Measurements from ENCODE around the gene BAHCC1.
"Not testable (repeated sequence)": the region's sequence is repeated elsewhere in the genome, so short reads cannot be mapped to it uniquely, and the experiment has no call there.

The BAHCC1 gene

DNA sequence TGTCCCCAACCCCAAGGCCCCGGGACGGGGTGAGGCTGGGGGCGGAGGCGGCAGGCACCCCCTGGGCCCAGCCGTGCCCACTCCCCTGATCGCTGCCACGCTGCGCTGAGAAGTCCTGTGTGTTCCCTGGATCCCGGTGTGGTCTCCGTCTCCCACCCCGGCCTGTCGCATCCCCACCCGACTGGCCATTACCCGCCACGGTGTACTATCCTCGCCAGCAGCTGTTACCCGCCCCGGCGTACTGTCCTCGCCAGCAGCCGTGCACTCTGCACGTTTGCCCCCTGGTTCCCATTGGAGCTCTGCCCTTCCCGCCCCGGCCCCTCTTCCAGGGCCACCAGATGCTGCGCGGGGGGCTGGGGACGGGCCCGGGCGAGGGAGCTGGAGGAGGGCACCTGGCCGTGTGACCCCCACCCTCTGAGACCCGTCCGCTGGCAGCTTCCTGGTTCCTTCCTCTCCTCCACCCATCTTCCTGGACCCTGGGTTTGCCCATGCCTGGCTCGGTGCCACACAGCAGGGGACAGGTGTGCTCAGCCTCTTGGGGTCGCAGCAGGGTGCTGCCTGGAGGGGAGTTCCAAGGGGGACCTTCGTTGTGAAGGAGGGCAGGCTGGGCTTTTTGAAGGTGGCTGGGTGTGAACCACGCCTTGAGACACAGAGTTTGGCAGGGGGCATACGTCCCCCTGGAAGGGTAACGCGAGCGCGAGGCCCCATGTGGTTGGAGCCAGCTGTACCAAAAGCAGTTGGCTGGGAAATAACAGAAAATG lies 19.7 kb downstream of the BAHCC1 start:
- DNase-seq: no peak

DNA sequence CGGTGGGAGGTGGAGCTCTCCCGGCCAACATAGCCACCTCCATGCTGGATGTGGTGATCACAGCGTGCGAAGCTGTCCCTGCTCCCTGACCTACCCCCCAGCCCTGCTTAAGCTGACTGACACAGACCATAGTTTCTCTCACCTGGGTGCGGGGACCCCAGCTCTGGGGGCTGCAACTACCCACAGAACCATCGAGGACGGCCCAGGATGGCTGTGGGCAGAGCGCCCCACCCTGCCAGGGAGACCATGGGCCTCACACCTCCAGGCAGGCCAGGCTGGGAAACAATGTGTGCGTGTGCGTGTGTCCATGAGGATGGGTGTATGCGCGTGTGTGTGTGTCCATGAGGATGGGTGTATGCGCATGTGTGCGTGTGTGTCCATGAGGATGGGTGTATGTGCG lies 20.4 kb downstream of the BAHCC1 start:
- DNase-seq: no peak

DNA sequence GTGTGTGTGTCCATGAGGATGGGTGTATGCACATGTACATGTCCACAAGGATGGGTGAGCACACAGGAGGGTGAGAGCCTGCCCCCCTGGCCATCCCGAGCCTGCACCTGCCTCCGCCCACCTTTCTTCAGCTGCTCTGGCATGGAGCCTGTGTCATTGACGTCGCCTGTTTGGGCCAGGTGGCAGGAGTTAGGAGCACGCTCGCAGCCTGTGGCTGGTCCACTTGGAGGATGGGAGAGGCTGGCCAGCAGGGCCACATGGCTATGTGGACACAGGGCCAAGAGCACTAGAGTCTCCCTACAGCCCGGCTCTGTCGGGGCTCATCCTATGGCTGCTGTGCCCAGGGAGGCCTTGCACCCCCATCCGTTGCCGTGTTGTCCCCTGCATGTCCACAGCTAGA lies 21.4 kb downstream of the BAHCC1 start:
- no peak for DNase-seq

DNA sequence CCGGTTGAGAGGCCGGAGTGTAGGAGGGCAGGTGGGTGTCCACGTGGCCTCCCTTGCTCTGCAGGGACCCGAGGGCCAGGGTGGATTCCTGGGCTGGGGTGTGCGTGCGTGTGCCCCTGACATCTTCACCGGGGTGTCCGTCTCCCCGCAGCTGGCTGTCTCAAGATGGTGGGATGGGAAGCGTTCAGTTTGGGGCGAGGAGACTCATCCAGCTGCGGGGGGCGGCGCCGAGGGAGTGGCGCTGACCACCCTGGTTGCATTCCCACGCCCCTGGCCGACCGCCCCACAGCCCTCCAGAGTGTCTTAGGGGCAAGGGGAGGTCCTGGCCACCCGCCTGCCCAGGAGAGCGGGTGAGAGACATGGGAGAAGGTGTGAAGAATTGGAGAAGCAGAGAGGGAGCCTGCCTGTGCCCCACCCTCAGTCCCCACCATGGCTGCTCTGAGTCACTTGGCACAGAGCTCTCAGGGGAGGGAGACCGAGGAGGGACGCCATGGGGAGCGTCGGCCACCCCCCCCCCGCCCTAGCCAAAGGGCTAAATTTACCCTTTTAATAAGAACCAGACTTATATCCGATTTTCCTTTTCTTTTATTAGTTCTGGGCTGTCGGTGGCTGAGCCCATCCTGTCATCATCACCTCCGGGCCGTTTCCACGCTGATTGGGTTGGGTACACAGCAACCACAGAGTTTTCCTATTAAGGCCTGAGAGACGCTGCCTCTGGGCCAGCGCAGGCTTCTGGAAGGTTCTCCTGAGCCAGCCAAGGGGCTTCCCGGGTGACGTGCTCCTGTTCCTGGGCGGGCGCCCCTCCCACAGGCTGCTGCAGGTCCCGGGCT lies 22.0 kb downstream of the BAHCC1 start:
- DNase-seq: no peak

DNA sequence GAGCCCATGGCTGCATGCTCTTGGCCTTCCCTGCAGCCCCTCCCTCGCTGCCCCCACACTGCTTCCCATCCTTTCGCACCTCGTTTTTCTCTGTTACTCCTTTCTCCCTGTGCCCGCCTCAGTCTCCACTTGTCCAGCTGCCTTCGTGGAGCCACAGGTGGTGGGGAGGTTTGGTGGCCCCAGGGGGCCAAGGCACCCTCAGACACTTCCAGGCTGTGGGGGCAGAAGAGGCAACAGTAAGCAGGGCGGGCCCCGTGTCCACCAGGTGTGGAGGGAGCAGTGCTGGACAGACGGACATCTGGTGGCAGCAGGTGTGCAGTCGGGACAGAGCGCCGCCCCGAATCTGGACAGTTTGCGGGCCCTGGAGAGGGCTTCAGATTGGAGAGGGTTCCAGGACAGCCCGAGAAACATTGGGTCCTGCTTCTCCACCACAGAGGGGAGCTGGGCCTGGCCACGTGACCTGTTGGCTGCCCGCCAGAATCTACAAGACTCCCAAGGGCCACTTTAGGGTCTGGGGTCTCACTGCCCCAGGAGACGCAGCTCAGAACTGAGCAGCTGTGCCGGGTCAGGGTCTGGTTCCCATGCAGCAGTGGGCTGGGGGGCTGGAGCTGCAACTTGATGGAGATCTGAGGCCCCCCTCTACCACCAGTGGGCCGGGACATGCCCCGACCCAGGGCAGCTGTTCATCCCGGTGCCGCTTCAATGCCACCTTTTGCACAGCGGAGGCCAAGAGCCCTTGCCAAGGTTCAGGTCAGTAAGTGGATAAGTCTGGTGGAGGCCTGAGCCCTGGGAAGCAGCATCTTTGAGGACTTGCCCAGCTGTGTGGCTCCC lies 22.8 kb downstream of the BAHCC1 start:
- no peak for DNase-seq

DNA sequence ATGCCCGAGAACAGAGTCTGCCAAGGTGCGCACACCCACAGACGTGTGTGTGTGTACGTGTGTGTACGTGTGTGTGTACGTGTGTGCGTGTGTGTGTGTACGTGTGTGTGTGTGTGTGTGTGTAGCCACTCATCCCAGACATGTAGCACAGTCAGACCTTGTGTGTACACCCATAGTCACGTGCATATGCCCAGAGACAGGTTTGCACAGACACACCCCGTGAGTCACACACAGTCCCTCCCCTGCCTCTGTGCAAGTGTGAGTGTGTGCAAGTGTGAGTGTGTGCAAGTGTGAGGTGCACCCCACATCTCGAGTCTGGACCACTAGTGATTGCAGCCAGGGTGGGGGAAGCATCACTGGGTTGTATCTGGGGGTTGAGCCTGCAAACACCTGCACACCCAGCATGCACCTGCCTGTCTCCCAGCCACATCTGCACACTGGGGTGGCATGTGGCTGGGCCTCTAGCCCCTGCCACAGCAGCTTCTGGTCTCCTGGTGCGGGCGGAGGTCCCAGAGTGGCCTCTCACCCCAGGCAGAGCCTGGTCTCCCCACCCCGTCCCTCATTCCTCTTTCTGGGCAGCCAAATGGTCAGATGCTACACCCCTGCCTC lies 23.6 kb downstream of the BAHCC1 start:
- no peak for DNase-seq

DNA sequence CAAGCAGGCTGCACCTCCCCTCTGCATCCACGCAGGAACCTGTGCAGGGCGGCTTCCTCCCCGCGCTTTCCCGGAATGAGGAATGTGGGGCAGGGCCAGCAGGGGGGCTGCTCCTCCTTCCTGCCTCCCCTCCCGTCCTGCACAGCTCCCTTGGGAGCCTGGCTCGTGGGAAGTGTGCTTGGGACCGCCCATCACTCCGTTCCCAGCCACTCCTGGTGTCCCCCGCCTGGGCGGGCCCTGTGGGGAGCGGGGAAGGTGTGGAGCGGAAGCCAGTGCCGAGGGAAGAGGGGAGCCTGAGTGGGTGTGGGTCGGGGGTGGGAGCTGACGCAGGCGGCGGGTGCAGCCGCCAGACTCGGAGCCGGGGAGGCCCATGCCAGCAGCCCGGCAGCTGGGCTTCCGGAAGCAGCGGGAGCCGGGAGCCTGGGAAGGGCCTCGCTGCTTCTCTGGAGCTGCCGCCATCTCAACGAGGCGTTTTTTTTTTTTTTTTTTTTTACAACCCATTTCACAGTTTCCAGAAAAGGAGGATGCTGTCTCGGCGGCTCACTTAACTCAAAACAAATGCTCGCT lies 24.1 kb downstream of the BAHCC1 start:
- no peak for DNase-seq

DNA sequence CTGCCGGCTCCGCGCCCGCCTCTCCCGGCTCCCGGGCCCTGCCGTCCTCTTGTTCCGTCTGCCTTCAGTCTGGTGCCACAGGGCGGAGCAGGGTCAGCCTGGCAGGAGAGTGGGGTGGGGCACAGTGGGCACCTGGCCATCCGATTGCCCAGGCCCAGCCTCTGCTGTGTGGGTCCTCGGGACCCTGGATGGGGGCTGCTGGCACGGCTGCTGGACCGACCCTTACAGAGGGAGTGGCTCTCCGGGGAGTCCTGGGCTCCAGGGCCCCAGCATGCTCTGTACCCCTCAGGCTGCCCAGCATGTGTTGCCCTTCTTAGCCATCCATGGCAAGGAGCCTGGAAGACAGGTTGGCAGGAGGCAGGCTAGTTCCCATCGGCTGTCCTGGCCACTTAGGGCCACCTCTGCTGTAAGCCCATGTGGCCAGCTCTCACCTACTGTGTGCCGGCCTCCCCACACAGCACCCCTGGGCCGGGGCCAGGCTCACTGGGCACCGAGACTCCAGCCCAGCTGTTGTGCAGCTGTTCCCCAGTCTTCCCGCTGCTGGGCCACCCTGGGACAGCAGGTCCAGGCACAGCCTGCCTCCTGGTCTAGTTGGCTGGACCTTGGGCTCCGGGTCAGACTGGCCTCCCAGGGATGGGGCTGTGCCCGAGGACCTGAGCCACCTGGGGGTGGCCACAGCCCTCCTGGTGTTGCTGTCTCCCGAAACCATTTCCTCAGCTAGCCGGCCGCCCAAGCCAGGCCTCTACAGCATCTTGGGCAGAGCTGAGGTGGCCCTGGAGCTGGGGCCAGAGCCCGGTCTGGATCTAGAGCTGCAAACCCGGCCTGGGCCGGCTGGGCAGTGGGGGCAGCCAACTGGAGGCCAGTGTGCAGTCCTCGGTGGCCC lies 24.9 kb downstream of the BAHCC1 start:
- no peak for DNase-seq

DNA sequence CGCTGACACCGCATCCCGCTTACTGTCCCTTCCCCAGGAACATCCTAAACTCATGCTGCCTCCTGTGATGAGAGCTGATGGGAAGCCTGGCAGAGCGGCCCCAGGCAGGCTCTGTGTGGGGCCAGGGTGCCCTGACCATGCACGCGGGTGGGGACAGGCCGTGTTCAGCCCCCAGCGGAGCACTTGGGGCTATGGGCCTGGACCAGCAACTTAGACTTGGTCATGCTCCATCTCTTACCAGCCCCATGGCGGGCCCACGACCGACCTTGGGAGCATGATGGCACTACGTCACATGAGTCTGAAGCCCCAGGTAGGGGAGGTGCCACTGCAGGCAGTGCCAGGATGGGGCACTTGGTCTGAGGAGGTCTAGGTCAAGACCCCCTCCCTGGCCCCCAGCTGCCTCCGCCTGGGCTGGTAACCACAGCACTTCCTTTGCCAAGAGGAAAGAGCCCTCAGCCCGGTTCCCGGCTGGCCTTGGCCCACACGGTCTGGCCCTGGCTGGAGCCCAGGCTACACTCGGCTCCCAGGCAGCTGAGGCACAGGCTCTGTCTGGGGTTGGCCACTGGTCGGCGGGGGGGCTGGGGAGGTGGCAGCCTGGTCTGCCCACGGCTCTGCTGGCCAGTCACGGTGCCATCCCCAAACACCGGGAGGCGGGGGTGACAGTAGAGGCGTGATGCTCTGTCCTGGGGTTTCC lies 25.7 kb downstream of the BAHCC1 start:
- no peak for DNase-seq

DNA sequence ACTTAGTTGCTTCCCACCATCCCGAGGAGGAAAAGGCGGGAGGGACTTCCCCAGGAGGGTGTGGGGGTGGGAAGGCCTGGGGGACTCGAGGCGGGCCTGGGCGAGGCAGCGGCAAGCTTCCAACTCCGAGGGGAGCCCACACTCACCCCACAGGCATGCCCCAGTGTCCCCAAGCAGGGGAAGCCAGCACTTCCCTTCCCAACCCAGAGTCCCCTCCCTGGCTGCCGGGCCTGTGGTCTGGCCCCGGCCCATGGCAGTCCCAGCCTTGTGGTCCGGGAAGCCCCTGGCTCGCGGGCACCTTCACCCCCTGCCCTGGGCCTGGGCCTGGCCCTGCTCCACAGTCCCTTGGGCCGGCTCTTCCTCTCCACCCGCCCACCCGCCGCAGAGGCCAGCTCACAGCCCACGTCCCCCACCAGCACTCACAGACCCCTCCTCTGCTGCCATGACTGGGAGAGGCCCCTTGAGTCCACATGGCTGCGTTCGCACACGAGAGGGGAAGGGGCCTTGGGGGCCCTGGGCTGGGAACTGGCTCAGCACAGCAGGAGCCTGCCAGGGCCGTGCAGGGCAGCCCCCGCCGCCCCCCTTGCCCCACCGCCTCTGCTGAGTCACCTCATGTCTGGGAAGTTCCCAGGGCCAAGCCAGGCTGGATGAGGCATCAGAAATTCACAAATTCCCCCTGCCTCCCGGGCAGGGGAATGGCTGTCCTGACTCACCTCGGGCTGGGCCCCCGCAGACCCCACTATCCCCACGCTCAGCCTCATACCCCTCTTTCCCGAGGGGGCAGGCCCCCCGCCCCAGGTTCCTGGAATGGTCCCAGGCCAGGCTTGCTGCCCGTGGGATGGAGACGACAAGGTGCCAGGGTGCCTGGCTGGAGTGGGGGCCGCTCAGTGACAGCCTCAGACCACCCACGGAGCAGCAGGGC lies 27.8 kb downstream of the BAHCC1 start:
- DNase-seq: peak in 1 of 2 donors; percentile 43

DNA sequence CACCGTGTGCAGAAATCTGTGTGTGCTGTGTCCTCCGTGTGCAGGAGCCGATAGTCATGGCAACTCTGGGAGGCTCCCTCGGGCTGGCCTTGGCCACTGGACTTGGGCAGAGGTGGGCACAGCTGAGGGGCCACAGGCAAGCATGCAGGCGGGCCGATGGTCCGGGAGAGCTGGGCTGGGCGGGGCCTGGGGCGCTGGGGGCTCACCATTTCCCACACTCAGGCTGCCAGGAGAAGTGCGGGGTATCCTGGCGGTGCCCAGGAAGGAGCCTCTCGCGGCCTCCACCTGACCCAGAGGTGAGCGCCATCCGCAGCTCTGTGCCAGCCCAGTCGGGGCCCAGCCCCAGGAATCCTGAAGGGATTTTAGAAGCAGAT lies 28.4 kb downstream of the BAHCC1 start:
- no peak for DNase-seq

DNA sequence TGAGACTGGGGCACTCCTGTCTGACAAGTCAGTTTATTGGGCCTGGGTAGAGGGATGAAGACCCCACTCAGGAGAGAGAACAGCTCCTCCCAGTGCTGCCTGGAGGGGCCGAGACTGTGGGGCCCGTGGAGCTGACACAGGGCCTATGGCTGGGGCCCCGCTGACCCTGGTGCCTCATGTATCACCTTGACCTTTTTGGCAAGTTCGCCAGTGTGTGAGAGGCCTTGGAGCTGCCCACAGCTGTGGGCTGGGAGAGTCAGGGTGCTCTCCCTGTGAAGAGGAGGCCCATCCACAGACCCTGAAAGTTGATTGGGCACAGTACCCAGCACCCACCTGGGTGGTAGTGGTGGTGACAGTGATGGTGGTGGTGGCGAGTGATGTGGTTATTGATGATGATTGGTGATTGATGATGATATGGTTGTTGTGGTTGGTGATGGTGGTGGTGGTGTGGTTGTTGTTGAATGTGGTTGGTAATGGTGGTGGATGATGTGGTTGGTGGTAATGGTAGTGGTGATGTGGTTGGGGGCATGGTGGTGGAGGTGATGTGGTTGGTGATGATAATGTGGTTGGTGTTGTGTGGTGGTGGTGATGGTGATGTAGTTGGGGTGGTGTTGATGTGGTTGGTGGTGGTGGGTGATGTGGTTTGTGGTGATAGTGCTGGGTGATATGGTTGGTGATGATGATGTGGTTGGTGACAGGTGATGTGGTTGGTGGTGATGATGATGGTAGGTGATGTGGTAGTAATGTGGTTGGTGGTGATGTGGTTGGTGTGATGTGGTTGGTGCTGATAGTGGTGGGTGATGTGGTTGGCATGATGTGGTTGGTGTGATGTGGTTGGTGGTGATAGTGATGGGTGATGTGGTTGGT lies 29.1 kb downstream of the BAHCC1 start:
- no peak for DNase-seq

DNA sequence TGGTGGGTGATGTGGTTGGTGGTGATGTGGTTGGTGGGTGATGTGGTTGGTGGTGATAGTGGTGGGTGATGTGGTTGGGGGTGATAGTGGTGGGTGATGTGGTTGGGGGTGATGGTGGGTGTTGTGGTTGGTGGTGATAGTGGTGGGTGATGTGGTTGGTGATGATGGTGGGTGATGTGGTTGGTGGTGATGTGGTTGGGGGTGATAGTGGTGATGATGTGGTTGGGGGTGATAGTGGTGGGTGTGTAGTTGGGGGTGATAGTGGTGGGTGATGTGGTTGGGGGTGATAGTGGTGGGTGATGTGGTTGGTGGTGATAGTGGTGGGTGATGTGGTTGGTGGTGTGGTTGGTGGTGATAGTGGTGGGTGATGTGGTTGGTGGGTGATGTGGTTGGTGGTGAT lies 29.8 kb downstream of the BAHCC1 start:
- DNase-seq: not testable (repeated sequence)

DNA sequence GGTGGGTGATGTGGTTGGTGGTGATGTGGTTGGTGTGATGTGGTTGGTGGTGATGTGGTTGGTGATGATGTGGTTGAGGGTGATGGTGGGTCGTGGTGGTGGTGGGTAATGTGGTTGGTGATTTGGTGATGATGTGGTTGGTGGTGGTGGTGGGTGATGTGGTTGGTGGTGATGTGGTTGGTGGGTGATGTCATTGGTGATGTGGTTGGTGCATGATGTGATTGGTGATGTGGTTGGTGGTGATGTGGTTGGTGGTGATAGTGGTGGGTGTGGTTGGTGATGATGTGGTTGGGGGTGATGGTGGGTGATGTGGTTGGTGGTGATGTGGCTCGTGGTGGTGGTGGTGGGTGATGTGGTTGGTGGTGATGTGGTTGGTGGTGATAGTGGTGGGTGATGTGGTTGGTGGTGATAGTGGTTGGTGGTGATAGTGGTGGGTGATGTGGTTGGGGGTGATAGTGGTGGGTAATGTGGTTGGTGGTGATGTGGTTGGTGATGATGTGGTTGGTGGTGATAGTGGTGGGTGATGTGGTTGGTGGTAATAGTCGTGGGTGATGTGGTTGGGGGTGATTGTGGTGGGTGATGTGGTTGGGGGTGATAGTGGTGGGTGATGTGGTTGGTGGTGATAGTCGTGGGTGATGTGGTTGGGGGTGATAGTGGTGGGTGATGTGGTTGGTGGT lies 30.6 kb downstream of the BAHCC1 start:
- DNase-seq: peak in 1 of 2 donors; percentile 24

DNA sequence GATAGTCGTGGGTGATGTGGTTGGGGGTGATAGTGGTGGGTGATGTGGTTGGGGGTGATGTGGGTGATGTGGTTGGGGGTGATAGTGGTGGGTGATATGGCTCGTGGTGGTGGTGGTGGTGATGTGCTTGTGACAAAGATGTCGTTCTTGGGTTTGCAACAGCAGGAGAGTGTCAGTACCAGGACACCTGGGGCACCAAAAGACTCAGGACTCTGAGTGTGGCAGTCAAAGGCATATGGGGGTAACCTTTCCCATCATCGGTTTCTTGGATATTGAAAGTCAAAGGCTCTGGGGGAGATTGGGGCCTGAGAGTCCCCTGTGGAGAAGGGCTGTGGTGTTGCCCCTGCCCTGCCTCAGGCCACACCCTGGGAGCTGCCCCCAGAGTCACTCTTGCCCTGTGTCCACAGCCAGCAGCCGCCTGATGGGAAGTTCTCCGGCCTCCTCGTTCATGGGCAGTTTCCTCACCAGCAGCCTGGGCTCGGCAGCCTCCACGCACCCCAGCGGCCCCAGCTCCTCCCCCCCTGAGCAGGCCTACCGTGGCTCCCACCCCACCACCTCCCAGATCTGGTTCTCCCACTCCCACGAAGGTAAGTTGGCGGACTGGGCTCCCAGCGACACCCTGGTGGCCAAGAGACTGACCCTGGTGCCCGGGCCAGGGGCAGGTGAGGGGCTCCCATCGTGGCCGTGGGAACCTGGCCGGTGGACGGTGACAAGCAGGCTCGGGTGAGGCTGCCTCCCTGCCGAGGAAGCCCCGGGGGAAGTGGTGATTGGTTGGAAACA lies 31.3 kb downstream of the BAHCC1 start:
- no peak for DNase-seq

DNA sequence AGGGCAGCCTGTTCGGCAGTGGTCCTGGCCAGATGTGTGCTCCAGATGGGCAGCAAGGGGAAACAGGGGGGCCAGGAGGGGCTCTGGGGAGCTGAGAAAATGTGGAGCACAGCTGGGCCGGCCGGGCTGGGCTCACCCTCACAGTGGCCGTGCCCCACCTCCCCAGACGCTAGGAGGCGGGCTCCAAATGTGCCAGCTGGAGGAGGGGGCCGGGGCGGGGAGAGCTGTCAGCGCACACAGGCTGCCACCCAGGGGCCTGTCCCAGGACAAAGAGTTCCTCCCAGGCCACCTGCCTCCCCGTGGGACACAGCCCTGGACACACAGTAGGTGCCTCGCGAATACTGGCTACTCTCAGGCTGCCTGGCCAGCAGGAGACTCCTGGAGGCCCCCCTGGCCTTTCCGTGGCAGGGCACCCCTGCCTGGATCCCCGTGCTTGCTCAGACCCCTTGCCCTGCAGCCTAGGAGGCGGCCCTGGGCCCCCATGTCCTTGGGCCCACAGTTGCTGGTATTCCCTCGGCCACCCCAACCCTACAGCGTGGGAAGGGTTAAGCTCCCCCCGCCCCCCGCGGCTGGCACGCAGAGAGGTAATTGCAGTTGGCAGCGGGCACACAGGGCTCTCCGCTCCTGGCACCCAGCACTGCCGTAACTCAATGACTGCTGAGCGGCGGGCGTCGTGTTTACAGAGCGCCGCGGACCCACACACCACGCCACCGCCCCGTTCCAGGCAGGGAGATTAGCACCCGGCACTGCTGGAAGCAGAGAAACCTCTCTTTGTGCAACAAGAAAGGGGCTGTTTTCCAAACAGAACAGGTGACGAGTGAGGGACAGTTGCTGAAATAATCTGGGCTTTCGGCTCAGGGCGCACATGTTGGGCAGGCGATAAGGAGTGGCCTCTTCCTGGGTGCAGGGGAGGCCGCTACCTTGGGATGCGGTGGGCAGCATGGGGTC lies 32.2 kb downstream of the BAHCC1 start:
- DNase-seq: no peak
